Activated CD4-positive, CD25-positive, alpha-beta regulatory T cell treated with anti-CD3 and anti-CD28 coated beads, Interleukin-2, amount 50 U/mL, for 24 hours (primary cell): ENCODE data around the gene TSKU.
"Not testable (repeated sequence)": the region's sequence is repeated elsewhere in the genome, so short reads cannot be mapped to it uniquely, and the experiment has no call there.

ENCODE experiments used
- ATAC-seq, 2 donors: fragments of 150-1000 bp; cut with Tn5 transposase; one replicate each; pipeline ENCODE4 v1.10.0; 2021; ENCODE audit warnings: mild to moderate bottlenecking in 1 of 2, moderate library complexity in 1 of 2

The TSKU gene

GRCh38 chr11:76803811-76804600, 20.9 kb downstream of the TSKU start:
- ATAC-seq, result peak; percentile 27 to 40

- ATAC-seq, result peak in 1 of 2 donors; percentile 40
Observed at GRCh38 chr11:76805206-76805913, 22.2 kb downstream of the TSKU start.

GRCh38 chr11:76806131-76806530, 23.0 kb downstream of the TSKU start:
- no peak for ATAC-seq

GRCh38 chr11:76806608-76807205, 23.6 kb downstream of the TSKU start:
- no peak for ATAC-seq

- peak; percentile 40 to 52 for ATAC-seq
Observed at GRCh38 chr11:76807206-76807875, 24.2 kb downstream of the TSKU start.

GRCh38 chr11:76808171-76808570, 25.0 kb downstream of the TSKU start:
- no peak for ATAC-seq

- no peak for ATAC-seq
Observed at GRCh38 chr11:76808996-76809395, 25.8 kb downstream of the TSKU start.

GRCh38 chr11:76810151-76810853, 27.1 kb downstream of the TSKU start:
- peak; percentile 60 to 65 for ATAC-seq

- no peak for ATAC-seq
Observed at GRCh38 chr11:76811259-76811658, 28.1 kb downstream of the TSKU start.

- no peak for ATAC-seq
Observed at GRCh38 chr11:76814414-76814813, 31.3 kb downstream of the TSKU start.

GRCh38 chr11:76815678-76816077, 32.5 kb downstream of the TSKU start:
- not testable (repeated sequence) for ATAC-seq

GRCh38 chr11:76820184-76820566, 37.0 kb downstream of the TSKU start:
- no peak for ATAC-seq

GRCh38 chr11:76821396-76821795, 38.2 kb downstream of the TSKU start:
- not testable (repeated sequence) for ATAC-seq

- ATAC-seq, result no peak
Observed at GRCh38 chr11:76822406-76822805, 39.2 kb downstream of the TSKU start.

GRCh38 chr11:76823481-76824028, 40.4 kb downstream of the TSKU start:
- ATAC-seq, result no peak

GRCh38 chr11:76824083-76824939, 41.2 kb downstream of the TSKU start:
- ATAC-seq, result no peak

- ATAC-seq, result no peak
Observed at GRCh38 chr11:76824980-76825725, 42.0 kb downstream of the TSKU start.

GRCh38 chr11:76825726-76826396, 42.7 kb downstream of the TSKU start:
- ATAC-seq, result no peak

GRCh38 chr11:76826508-76826907, 43.4 kb downstream of the TSKU start:
- ATAC-seq, result not testable (repeated sequence)

GRCh38 chr11:76827005-76827404, 43.8 kb downstream of the TSKU start:
- not testable (repeated sequence) for ATAC-seq
